ENCODE measurements around the gene C2CD3. TPM values are rescaled to one million over a fixed set of nuclear protein-coding genes. Genes with fewer than 3 reads are reported as not detected.

C2CD3 gene
- total RNA-seq, 1 experiment from 2014 or later: 18.7 TPM

DNA sequence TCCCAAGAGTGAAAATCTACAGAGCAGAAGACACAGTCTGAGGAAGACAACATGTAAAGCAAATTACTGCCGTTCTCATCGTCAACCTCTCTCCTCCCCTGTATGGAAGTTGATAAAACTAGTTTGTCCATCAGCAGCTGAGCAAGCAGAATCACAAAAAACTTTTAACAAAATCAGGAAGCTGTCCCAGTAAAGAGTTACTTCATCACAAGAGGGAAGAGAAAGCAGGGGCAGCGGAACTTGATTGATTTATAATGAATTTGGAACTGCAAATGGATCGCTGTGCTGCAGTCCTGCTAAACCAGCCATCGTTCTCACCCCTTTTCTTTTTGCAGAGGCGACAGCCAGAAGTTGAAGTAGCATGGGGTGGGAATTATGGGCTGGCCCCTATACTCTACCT, 148.3 kb downstream of the C2CD3 start:
- no peak for DNase-seq (ENCODE audit: low spot score)
- no peak for TF ChIP-seq NR3C1 (CRISPR knock-in tag; conservative IDR thresholded peaks at IDR 0.05; ENCODE audit: low read depth)
- ChIA-PET CTCF (no interaction called here), POLR2A (no interaction called here)
- H3K4me1 Mint-ChIP-seq: peaks cover 6% of the 10 kb centered on the region
- no peak overlapping the region for H3K27ac Mint-ChIP-seq
- ATAC-seq: no peak
- H3K27me3 Mint-ChIP-seq (ENCODE audit: low read depth): no peaks in the 10 kb centered on the region
- H3K36me3 Mint-ChIP-seq: peaks cover 5% of the 10 kb centered on the region; the same call in 1 of the 2 replicates
- no peaks in the 10 kb centered on the region for H3K9me3 Mint-ChIP-seq
- no peak overlapping the region for H3K4me3 Mint-ChIP-seq

DNA sequence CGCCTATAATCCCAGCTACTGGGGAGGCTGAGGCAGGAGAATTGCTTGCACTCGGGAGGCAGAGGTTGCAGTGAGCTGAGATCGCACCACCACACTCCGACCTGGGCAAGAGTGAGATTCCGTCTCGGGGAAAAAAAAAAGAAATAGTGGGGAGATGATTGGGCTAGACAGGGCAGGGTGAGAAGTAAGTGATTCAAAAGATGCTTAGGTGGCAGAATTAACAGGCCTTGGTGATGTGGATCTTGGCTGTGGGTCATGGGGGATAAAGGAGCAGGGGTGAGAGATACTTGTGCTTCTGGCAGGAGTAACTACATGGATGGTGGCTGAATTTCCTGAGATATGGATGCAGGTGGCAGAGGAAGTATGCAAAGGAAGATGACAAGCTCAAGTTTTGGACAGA, 148.8 kb downstream of the C2CD3 start:
- Mint-ChIP-seq H3K4me1 (peaks cover 6% of the 10 kb centered on the region), H3K27me3 (ENCODE audit: low read depth) (no peaks in the 10 kb centered on the region), H3K27ac (no peak overlapping the region), H3K9me3 (no peaks in the 10 kb centered on the region), H3K4me3 (no peak overlapping the region), H3K36me3 (peaks cover 5% of the 10 kb centered on the region; the same call in 1 of the 2 replicates)
- ATAC-seq (no peak), DNase-seq (ENCODE audit: low spot score) (no peak)
- ChIA-PET CTCF (no interaction called here), POLR2A (no interaction called here)
- TF ChIP-seq ZNF121 (CRISPR knock-in tag; IDR thresholded peaks at IDR 0.05): no peak
- TF ChIP-seq JUN (CRISPR knock-in tag; IDR thresholded peaks at IDR 0.05): no peak
- no peak for TF ChIP-seq MYBL2 (CRISPR knock-in tag; IDR thresholded peaks at IDR 0.05)
- TF ChIP-seq, protein P1, sequence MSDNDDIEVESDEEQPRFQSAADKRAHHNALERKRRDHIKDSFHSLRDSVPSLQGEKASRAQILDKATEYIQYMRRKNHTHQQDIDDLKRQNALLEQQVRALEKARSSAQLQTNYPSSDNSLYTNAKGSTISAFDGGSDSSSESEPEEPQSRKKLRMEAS (CRISPR knock-in tag; IDR thresholded peaks at IDR 0.05): no peak
- TF ChIP-seq, protein P2, sequence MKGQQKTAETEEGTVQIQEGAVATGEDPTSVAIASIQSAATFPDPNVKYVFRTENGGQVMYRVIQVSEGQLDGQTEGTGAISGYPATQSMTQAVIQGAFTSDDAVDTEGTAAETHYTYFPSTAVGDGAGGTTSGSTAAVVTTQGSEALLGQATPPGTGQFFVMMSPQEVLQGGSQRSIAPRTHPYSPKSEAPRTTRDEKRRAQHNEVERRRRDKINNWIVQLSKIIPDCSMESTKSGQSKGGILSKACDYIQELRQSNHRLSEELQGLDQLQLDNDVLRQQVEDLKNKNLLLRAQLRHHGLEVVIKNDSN (CRISPR knock-in tag; IDR thresholded peaks at IDR 0.05): no peak
- TF ChIP-seq, protein P3, sequence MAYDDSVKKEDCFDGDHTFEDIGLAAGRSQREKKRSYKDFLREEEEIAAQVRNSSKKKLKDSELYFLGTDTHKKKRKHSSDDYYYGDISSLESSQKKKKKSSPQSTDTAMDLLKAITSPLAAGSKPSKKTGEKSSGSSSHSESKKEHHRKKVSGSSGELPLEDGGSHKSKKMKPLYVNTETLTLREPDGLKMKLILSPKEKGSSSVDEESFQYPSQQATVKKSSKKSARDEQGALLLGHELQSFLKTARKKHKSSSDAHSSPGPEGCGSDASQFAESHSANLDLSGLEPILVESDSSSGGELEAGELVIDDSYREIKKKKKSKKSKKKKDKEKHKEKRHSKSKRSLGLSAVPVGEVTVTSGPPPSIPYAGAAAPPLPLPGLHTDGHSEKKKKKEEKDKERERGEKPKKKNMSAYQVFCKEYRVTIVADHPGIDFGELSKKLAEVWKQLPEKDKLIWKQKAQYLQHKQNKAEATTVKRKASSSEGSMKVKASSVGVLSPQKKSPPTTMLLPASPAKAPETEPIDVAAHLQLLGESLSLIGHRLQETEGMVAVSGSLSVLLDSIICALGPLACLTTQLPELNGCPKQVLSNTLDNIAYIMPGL (CRISPR knock-in tag; IDR thresholded peaks at IDR 0.05): no peak
- TF ChIP-seq ZNF219 (CRISPR knock-in tag; IDR thresholded peaks at IDR 0.05; ENCODE audit: borderline replicate concordance): no peak
- no peak for TF ChIP-seq SOX15 (CRISPR knock-in tag; IDR thresholded peaks at IDR 0.05)
- TF ChIP-seq ZNF138 (CRISPR knock-in tag; conservative IDR thresholded peaks at IDR 0.05): no peak
- TF ChIP-seq, protein P4, sequence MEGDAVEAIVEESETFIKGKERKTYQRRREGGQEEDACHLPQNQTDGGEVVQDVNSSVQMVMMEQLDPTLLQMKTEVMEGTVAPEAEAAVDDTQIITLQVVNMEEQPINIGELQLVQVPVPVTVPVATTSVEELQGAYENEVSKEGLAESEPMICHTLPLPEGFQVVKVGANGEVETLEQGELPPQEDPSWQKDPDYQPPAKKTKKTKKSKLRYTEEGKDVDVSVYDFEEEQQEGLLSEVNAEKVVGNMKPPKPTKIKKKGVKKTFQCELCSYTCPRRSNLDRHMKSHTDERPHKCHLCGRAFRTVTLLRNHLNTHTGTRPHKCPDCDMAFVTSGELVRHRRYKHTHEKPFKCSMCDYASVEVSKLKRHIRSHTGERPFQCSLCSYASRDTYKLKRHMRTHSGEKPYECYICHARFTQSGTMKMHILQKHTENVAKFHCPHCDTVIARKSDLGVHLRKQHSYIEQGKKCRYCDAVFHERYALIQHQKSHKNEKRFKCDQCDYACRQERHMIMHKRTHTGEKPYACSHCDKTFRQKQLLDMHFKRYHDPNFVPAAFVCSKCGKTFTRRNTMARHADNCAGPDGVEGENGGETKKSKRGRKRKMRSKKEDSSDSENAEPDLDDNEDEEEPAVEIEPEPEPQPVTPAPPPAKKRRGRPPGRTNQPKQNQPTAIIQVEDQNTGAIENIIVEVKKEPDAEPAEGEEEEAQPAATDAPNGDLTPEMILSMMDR (IDR thresholded peaks at IDR 0.05): no peak
- TF ChIP-seq ELF4 (CRISPR knock-in tag; IDR thresholded peaks at IDR 0.05; ENCODE audit: low read depth): no peak
- no peak for TF ChIP-seq ZNF423 (CRISPR knock-in tag; IDR thresholded peaks at IDR 0.05)

DNA sequence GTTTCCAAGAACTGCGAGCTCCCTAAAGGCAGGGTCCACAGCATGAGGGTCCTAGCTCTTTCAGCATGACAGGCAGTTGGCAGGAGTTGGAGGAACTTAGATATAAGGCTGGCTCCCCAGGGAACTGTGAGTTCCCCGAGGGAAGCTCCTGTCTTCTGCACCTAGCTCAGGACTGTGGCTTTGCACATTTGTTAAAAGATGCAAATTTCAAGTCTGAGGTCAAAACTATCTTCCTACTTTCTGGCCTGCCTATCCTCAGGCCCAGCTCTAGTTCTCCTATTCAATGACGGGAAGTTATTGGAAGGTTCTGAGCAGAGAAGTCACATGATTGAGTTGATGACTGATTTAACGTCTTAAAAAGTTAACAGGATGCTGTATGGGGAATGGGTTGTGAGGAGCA, 150.3 kb downstream of the C2CD3 start:
- Mint-ChIP-seq H3K27me3 (ENCODE audit: low read depth) (no peaks in the 10 kb centered on the region), H3K27ac (no peak overlapping the region), H3K9me3 (no peaks in the 10 kb centered on the region), H3K36me3 (peaks cover 4% of the 10 kb centered on the region), H3K4me1 (peaks cover 6% of the 10 kb centered on the region), H3K4me3 (no peak overlapping the region)
- CTCF ChIA-PET: interaction anchor here (1.2 kb wide), 1 partner anchor 10 kb away, joined by 3 read pairs; no protein-coding TSS in a partner anchor
- POLR2A ChIA-PET: no interaction called here
- DNase-seq (ENCODE audit: low spot score) (no peak), ATAC-seq (no peak)
- no peak for TF ChIP-seq RORB (CRISPR knock-in tag; IDR thresholded peaks at IDR 0.05)
- TF ChIP-seq, protein P5, sequence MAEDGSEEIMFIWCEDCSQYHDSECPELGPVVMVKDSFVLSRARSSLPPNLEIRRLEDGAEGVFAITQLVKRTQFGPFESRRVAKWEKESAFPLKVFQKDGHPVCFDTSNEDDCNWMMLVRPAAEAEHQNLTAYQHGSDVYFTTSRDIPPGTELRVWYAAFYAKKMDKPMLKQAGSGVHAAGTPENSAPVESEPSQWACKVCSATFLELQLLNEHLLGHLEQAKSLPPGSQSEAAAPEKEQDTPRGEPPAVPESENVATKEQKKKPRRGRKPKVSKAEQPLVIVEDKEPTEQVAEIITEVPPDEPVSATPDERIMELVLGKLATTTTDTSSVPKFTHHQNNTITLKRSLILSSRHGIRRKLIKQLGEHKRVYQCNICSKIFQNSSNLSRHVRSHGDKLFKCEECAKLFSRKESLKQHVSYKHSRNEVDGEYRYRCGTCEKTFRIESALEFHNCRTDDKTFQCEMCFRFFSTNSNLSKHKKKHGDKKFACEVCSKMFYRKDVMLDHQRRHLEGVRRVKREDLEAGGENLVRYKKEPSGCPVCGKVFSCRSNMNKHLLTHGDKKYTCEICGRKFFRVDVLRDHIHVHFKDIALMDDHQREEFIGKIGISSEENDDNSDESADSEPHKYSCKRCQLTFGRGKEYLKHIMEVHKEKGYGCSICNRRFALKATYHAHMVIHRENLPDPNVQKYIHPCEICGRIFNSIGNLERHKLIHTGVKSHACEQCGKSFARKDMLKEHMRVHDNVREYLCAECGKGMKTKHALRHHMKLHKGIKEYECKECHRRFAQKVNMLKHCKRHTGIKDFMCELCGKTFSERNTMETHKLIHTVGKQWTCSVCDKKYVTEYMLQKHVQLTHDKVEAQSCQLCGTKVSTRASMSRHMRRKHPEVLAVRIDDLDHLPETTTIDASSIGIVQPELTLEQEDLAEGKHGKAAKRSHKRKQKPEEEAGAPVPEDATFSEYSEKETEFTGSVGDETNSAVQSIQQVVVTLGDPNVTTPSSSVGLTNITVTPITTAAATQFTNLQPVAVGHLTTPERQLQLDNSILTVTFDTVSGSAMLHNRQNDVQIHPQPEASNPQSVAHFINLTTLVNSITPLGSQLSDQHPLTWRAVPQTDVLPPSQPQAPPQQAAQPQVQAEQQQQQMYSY (CRISPR knock-in tag; IDR thresholded peaks at IDR 0.05): no peak
- TF ChIP-seq, protein P6, sequence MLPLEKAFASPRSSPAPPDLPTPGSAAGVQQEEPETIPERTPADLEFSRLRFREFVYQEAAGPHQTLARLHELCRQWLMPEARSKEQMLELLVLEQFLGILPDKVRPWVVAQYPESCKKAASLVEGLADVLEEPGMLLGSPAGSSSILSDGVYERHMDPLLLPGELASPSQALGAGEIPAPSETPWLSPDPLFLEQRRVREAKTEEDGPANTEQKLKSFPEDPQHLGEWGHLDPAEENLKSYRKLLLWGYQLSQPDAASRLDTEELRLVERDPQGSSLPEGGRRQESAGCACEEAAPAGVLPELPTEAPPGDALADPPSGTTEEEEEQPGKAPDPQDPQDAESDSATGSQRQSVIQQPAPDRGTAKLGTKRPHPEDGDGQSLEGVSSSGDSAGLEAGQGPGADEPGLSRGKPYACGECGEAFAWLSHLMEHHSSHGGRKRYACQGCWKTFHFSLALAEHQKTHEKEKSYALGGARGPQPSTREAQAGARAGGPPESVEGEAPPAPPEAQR (CRISPR knock-in tag; IDR thresholded peaks at IDR 0.05): no peak
- no peak for TF ChIP-seq NFE2L1 (CRISPR knock-in tag; IDR thresholded peaks at IDR 0.05)
- TF ChIP-seq, protein P3 (CRISPR knock-in tag; IDR thresholded peaks at IDR 0.05): no peak
- no peak for TF ChIP-seq EMX1 (CRISPR knock-in tag; IDR thresholded peaks at IDR 0.05)
- no peak for TF ChIP-seq NR3C1 (CRISPR knock-in tag; conservative IDR thresholded peaks at IDR 0.05; ENCODE audit: low read depth)
- no peak for TF ChIP-seq SMAD4 (CRISPR knock-in tag; IDR thresholded peaks at IDR 0.05)
- TF ChIP-seq OVOL2 (CRISPR knock-in tag; IDR thresholded peaks at IDR 0.05; ENCODE audit: borderline replicate concordance): no peak
- TF ChIP-seq, protein P7, sequence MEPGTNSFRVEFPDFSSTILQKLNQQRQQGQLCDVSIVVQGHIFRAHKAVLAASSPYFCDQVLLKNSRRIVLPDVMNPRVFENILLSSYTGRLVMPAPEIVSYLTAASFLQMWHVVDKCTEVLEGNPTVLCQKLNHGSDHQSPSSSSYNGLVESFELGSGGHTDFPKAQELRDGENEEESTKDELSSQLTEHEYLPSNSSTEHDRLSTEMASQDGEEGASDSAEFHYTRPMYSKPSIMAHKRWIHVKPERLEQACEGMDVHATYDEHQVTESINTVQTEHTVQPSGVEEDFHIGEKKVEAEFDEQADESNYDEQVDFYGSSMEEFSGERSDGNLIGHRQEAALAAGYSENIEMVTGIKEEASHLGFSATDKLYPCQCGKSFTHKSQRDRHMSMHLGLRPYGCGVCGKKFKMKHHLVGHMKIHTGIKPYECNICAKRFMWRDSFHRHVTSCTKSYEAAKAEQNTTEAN (CRISPR knock-in tag; IDR thresholded peaks at IDR 0.05): no peak

All from WTC11 (cell line).